K562 (cell line): ENCODE data around the gene SLC16A5. TPM values are rescaled to one million over a fixed set of nuclear protein-coding genes. Genes with fewer than 3 reads are reported as not detected.

Source experiments
- EWSR1 ChIP-seq: fragments of 450-650 bp; IDR thresholded peaks from 2 replicates; pipeline ENCODE4 v1.6.1; 2018; ENCODE audit warnings: borderline replicate concordance, mild to moderate bottlenecking, low read depth, moderate library complexity; ENCODE audit not compliant: partially characterized antibody
- FOXP1 ChIP-seq: sonication (generic); formaldehyde crosslinking; IDR thresholded peaks from 2 replicates; pipeline ENCODE4 v1.8.0; 2022; ENCODE audit warnings: mild to moderate bottlenecking, missing genetic modification reagents
- HDAC3 ChIP-seq: fragments of 450-650 bp; IDR thresholded peaks from 2 replicates; pipeline ENCODE4 v1.6.1; 2018; ENCODE audit warnings: borderline replicate concordance, mild to moderate bottlenecking, moderate library complexity; ENCODE audit not compliant: partially characterized antibody
- HEY1 ChIP-seq: fragments of 250-450 bp; sonication (Bioruptor Pico); IDR thresholded peaks from 2 replicates; pipeline ENCODE4 v1.5.0; 2020; ENCODE audit warnings: mild to moderate bottlenecking, moderate library complexity, borderline replicate concordance
- PCBP1 ChIP-seq: fragments of 200-400 bp; formaldehyde crosslinking; IDR thresholded peaks from 2 replicates; pipeline ENCODE4 v1.6.1; 2018; ENCODE audit warnings: mild to moderate bottlenecking, low read depth, low read length; ENCODE audit not compliant: poor library complexity, severe bottlenecking
- PML ChIP-seq: IDR thresholded peaks from 2 replicates; pipeline ENCODE4 v1.6.1; 2012; ENCODE audit warnings: low read length, inconsistent platforms
- SRF ChIP-seq, 2 experiments: fragments of 250-450, 450-650 bp in 1 of 2; sonication (Bioruptor Pico) in 1 of 2; sonication (generic) in 1 of 2; formaldehyde crosslinking; IDR thresholded peaks; 2 replicates each; pipeline versions ENCODE4 v1.5.0 to v1.5.1; 2020 to 2022; ENCODE audit warnings: mild to moderate bottlenecking in 1 of 2, missing genetic modification reagents in 1 of 2
- XRCC3 ChIP-seq: fragments of 450-650 bp; IDR thresholded peaks from 2 replicates; pipeline ENCODE4 v1.6.1; 2017; ENCODE audit warnings: mild to moderate bottlenecking, moderate library complexity
- ZBTB7A ChIP-seq: IDR thresholded peaks from 2 replicates; pipeline ENCODE4 v1.6.1; 2011; ENCODE audit warnings: low read depth, mild to moderate bottlenecking, low read length, moderate library complexity, borderline replicate concordance; ENCODE audit not compliant: control insufficient read depth
- ZKSCAN1 ChIP-seq: fragments of 150-350 bp; IDR thresholded peaks from 2 replicates; pipeline ENCODE4 v1.6.1; 2016; ENCODE audit warnings: low read depth, low read length
- ZNF444 ChIP-seq: fragments of 250-450 bp; sonication (Bioruptor Pico); IDR thresholded peaks from 2 replicates; pipeline ENCODE4 v1.4.0; 2020; ENCODE audit warnings: mild to moderate bottlenecking, moderate library complexity
- polyA plus RNA-seq, 8 experiments: library from polyadenylated mRNA; depleted of rRNA in 4 of 8; stranded (reverse) in 5 of 8; unstranded in 3 of 8; fragments of >200 nt; fragmentation: Nextera tagmentation in 2 of 8; fragmentation: Illumina TruSeq in 1 of 8; extraction: Ambion mirVana in 2 of 8; extraction: Trizol in 1 of 8; gene quantifications; 2 replicates each; pipeline versions ENCODE4 v1.2.1 to v1.2.3, GENCODE V29; 2011 to 2014; ENCODE audit warnings: inconsistent platforms in 1 of 8, missing spikeins in 1 of 8
- total RNA-seq, 7 experiments: library from RNA; depleted of rRNA in 6 of 7; stranded (reverse); fragments of >200 nt in 6 of 7; fragmentation: Illumina TruSeq in 2 of 7; extraction: Trizol in 2 of 7; gene quantifications; 2 replicates each; pipeline versions ENCODE4 v1.2.1 to v1.2.3, GENCODE V29; 2011 to 2021; ENCODE audit warnings: low replicate concordance in 1 of 7
- TF ChIP-seq, protein P1 (sequence below): fragments of 250-450 bp; sonication (Bioruptor Pico); IDR thresholded peaks from 2 replicates; pipeline ENCODE4 v1.5.0; 2021; ENCODE audit warnings: mild to moderate bottlenecking, borderline replicate concordance
- TF ChIP-seq, protein P2 (sequence below): sonication (generic); formaldehyde crosslinking; IDR thresholded peaks from 2 replicates; pipeline ENCODE4 v1.8.0; 2022; ENCODE audit warnings: missing genetic modification reagents, mild to moderate bottlenecking, borderline replicate concordance
- TF ChIP-seq, protein P3 (sequence below): IDR thresholded peaks from 3 replicates; pipeline ENCODE4 v1.6.1; 2011; ENCODE audit warnings: borderline replicate concordance, mild to moderate bottlenecking; ENCODE audit not compliant: insufficient read length, insufficient read depth
- TF ChIP-seq, protein P4 (sequence below), 2 experiments: fragments of 450-650 bp in 1 of 2; IDR thresholded peaks; 2 replicates each; pipeline ENCODE4 v1.6.1; 2011 to 2017; ENCODE audit warnings: low read depth in 2 of 2, antibody characterized with exemption in 1 of 2, borderline replicate concordance in 1 of 2, low read length in 1 of 2, mild to moderate bottlenecking in 1 of 2, mixed read lengths in 1 of 2; ENCODE audit not compliant: control insufficient read depth in 1 of 2
- TF ChIP-seq, protein P5 (sequence below), 2 experiments: fragments of 450-650 bp; conservative IDR thresholded peaks; 2 replicates each; pipeline ENCODE4 v1.6.1; 2017; ENCODE audit warnings: mild to moderate bottlenecking in 2 of 2, moderate library complexity in 2 of 2

The SLC16A5 gene
- total and polyA plus RNA-seq, 9 of the 15 experiments (the other 6 are each of a cell fraction or from before 2014, with no cell fraction given), result 0.06 to 2.6 (median 0.91) TPM

DNA sequence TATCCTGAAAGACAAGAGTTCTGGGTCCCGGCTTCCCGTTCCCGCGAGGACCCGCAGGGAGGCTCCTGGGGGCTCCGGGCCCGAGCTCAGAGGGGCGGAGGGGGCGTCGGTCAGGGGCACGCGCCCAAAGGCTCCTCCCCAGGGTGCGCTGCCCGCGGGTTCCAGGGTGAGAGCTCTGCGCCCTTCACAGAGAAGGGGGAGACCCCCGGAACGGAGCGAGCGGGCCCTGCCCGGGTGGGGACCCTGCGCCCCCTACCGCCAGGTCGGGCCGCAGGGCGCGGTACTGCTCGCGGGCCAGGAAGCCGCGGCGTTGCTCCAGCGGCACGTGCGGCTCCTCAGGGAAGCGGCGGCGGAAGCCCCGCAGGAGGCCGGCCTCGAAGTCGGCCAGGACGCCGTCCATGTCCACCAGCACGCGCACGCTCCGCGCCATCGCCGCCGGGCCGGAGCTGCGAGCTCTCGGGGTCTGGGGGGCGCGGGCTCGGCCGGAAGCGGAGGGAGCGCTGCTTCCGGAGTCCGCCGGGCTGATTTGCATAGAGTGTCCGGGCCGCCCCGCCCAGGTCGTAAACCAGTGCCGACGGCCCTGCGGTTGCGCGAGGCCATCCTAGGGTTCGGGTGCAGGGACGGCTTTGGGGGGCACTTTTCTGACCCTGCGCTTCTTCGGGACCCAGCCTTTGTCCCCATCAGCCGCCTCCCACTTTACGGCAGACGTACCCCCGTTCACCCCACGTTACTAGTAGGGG is 43.7 kb downstream of the SLC16A5 start, which contains the start of gene NT5C (continued):
- TF ChIP-seq, protein P1, sequence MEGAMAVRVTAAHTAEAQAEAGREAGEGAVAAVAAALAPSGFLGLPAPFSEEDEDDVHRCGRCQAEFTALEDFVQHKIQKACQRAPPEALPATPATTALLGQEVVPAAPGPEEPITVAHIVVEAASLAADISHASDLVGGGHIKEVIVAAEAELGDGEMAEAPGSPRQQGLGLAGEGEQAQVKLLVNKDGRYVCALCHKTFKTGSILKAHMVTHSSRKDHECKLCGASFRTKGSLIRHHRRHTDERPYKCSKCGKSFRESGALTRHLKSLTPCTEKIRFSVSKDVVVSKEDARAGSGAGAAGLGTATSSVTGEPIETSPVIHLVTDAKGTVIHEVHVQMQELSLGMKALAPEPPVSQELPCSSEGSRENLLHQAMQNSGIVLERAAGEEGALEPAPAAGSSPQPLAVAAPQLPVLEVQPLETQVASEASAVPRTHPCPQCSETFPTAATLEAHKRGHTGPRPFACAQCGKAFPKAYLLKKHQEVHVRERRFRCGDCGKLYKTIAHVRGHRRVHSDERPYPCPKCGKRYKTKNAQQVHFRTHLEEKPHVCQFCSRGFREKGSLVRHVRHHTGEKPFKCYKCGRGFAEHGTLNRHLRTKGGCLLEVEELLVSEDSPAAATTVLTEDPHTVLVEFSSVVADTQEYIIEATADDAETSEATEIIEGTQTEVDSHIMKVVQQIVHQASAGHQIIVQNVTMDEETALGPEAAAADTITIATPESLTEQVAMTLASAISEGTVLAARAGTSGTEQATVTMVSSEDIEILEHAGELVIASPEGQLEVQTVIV, result peak; percentile 76; the same call in 1 of the 2 replicates
- TF ChIP-seq, protein P2, sequence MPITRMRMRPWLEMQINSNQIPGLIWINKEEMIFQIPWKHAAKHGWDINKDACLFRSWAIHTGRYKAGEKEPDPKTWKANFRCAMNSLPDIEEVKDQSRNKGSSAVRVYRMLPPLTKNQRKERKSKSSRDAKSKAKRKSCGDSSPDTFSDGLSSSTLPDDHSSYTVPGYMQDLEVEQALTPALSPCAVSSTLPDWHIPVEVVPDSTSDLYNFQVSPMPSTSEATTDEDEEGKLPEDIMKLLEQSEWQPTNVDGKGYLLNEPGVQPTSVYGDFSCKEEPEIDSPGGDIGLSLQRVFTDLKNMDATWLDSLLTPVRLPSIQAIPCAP (CRISPR knock-in tag), result no peak
- TF ChIP-seq, protein P3, sequence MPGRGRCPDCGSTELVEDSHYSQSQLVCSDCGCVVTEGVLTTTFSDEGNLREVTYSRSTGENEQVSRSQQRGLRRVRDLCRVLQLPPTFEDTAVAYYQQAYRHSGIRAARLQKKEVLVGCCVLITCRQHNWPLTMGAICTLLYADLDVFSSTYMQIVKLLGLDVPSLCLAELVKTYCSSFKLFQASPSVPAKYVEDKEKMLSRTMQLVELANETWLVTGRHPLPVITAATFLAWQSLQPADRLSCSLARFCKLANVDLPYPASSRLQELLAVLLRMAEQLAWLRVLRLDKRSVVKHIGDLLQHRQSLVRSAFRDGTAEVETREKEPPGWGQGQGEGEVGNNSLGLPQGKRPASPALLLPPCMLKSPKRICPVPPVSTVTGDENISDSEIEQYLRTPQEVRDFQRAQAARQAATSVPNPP, result no peak
- no peak for TF ChIP-seq PCBP1
- TF ChIP-seq HEY1, result no peak
- TF ChIP-seq, protein P4, sequence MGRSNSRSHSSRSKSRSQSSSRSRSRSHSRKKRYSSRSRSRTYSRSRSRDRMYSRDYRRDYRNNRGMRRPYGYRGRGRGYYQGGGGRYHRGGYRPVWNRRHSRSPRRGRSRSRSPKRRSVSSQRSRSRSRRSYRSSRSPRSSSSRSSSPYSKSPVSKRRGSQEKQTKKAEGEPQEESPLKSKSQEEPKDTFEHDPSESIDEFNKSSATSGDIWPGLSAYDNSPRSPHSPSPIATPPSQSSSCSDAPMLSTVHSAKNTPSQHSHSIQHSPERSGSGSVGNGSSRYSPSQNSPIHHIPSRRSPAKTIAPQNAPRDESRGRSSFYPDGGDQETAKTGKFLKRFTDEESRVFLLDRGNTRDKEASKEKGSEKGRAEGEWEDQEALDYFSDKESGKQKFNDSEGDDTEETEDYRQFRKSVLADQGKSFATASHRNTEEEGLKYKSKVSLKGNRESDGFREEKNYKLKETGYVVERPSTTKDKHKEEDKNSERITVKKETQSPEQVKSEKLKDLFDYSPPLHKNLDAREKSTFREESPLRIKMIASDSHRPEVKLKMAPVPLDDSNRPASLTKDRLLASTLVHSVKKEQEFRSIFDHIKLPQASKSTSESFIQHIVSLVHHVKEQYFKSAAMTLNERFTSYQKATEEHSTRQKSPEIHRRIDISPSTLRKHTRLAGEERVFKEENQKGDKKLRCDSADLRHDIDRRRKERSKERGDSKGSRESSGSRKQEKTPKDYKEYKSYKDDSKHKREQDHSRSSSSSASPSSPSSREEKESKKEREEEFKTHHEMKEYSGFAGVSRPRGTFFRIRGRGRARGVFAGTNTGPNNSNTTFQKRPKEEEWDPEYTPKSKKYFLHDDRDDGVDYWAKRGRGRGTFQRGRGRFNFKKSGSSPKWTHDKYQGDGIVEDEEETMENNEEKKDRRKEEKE (IDR thresholded peaks at IDR 0.05; ENCODE audit: borderline replicate concordance in 1 of 2, control insufficient read depth in 1 of 2, low read depth in 2 of 2, low read length in 1 of 2), result no peak; a peak in 1 of 4 replicates
- no peak for TF ChIP-seq ZKSCAN1
- peak; percentile 86; the same call in 1 of the 2 replicates for TF ChIP-seq FOXP1 (CRISPR knock-in tag)
- no peak for TF ChIP-seq HDAC3
- TF ChIP-seq EWSR1, result no peak
- peak; percentile 94 for TF ChIP-seq ZBTB7A
- TF ChIP-seq PML, result peak; percentile 53; the same call in 1 of the 2 replicates
- TF ChIP-seq XRCC3, result no peak
- no peak; a peak in 1 of 4 replicates for TF ChIP-seq SRF (CRISPR knock-in tag; IDR thresholded peaks at IDR 0.05)
- no peak for TF ChIP-seq ZNF444 (CRISPR knock-in tag)
- TF ChIP-seq, protein P5, sequence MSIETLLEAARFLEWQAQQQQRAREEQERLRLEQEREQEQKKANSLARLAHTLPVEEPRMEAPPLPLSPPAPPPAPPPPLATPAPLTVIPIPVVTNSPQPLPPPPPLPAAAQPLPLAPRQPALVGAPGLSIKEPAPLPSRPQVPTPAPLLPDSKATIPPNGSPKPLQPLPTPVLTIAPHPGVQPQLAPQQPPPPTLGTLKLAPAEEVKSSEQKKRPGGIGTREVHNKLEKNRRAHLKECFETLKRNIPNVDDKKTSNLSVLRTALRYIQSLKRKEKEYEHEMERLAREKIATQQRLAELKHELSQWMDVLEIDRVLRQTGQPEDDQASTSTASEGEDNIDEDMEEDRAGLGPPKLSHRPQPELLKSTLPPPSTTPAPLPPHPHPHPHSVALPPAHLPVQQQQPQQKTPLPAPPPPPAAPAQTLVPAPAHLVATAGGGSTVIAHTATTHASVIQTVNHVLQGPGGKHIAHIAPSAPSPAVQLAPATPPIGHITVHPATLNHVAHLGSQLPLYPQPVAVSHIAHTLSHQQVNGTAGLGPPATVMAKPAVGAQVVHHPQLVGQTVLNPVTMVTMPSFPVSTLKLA (conservative IDR thresholded peaks at IDR 0.05), result peak; percentile 60 to 90
